ENCODE results near the gene BPIFB2.

BPIFB2 gene

DNA sequence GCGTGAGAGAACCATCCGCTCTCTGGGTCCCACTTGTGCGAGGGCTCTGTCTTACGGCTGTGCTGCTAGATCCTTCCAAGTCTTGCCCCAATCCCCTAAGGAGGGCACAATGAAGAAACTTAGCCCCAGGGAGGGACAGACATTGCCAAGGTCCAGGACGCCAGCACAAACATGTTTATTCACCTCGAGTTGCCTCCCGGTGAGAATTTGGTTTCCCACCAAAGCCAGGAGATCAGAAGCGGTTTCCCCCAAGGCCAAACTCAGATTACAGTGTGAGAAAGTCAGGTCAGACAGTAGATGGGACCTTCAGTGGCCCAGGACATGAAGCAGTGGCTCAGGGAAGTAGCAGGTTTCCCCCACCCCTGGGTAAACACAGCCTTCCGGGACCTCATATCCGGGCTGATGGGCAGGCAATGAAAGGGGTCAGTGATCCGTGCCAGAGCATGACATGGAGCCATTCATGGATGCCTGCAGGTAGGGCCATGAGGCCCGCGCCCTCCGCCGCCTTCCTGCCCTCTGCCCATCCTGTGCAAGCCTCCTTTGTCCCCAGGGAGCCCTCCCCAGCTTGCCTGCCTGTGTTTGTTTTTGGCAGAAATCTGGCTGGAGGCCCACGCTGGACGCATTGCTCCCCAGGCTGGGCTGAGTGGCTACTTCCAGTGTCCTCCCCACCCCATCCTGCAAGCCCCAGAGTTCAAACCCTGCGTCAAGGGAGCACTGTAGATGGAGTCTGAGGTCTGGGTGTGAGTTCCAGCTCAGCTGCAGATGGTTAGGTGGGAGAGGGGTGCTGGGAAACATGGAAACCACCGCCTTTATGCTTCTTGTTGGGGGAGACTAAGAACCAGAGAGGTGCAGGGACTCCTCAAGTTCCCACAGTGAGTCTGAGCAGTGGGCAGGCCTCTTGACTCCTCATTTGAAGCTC is 2.0 kb downstream of the BPIFB2 start:
- no peak for DNase-seq (ENCODE audit: low spot score)
- TF ChIP-seq, protein P1, sequence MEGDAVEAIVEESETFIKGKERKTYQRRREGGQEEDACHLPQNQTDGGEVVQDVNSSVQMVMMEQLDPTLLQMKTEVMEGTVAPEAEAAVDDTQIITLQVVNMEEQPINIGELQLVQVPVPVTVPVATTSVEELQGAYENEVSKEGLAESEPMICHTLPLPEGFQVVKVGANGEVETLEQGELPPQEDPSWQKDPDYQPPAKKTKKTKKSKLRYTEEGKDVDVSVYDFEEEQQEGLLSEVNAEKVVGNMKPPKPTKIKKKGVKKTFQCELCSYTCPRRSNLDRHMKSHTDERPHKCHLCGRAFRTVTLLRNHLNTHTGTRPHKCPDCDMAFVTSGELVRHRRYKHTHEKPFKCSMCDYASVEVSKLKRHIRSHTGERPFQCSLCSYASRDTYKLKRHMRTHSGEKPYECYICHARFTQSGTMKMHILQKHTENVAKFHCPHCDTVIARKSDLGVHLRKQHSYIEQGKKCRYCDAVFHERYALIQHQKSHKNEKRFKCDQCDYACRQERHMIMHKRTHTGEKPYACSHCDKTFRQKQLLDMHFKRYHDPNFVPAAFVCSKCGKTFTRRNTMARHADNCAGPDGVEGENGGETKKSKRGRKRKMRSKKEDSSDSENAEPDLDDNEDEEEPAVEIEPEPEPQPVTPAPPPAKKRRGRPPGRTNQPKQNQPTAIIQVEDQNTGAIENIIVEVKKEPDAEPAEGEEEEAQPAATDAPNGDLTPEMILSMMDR (IDR thresholded peaks at IDR 0.05; ENCODE audit: extremely low read depth, insufficient read depth, missing control alignments): no peak
- in situ Hi-C loops (cut with MboI; ENCODE audit: low pct_unique_long_range_greater_than_20kb, low sequenced_read_pairs, unreplicated experiment): loop anchor here (10.0 kb wide), 1 partner anchor 55 kb away; no protein-coding TSS in a partner anchor

DNA sequence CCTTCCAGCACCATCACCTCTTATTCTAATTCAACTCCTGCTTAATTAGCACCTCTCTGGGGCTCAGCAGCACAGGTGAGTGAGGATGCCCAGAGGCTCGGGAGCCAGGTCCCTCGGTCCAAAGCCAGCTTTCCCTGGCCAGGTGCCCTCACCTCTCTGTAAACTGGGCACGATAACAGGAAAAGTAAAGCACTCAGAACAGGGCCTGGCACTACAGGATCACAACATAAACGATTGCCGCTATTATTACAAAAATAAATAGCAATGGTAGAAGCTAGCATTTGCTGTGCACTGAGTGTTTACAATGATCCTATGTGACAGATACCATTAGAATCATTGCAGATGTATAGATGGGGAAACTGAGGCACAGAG is 2.6 kb downstream of the BPIFB2 start:
- in situ Hi-C loops (cut with MboI; ENCODE audit: low pct_unique_long_range_greater_than_20kb, low sequenced_read_pairs, unreplicated experiment): loop anchor here (10.0 kb wide), 1 partner anchor 55 kb away; no protein-coding TSS in a partner anchor
- DNase-seq (ENCODE audit: low spot score): no peak

DNA sequence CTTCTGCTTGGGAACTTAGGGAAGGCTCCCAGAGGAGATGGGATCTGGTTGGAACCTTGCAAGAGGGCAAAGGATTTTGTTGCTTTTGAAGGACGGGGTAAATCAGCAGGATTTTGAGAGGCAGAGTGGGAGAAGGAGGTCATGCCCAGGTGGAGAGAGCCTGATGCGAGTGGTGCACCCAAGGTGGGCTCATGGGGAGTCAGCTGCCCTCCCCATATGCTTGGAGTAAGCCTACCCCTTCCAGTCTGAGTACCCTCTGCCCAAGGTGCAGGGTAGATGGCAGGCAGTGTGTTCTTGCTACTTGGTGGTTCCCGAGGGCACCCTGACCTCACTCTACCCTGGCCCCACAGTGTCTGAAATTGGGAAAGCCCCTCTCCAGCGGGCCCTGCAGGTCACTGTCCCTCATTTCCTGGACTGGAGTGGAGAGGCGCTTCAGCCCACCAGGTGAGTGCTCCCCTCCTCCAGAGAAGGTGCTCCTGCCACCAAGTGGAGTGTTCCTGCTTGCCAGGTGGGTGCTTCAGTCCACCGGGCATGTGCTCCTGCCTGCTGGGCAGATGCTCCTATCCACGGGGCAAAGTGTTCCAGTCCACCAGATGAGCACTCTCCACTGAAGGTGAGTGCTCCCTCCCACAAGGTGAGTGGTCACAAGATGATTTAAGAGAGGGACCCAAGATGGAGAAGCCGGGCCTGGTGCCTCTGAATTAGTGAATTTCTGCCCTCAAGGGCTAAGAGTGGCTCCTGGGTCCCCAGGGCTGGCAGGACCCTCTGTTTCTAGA is 3.4 kb downstream of the BPIFB2 start:
- in situ Hi-C loops (cut with MboI; ENCODE audit: low pct_unique_long_range_greater_than_20kb, low sequenced_read_pairs, unreplicated experiment): loop anchor here (10.0 kb wide), 1 partner anchor 56 kb away; no protein-coding TSS in a partner anchor
- no peak for DNase-seq (ENCODE audit: low spot score)
- TF ChIP-seq, protein P1 (IDR thresholded peaks at IDR 0.05; ENCODE audit: extremely low read depth, insufficient read depth, missing control alignments): no peak

More for the DNA sequence above, 2.6 kb downstream of the BPIFB2 start:
- TF ChIP-seq, protein P1 (IDR thresholded peaks at IDR 0.05; ENCODE audit: extremely low read depth, insufficient read depth, missing control alignments): no peak

DNA sequence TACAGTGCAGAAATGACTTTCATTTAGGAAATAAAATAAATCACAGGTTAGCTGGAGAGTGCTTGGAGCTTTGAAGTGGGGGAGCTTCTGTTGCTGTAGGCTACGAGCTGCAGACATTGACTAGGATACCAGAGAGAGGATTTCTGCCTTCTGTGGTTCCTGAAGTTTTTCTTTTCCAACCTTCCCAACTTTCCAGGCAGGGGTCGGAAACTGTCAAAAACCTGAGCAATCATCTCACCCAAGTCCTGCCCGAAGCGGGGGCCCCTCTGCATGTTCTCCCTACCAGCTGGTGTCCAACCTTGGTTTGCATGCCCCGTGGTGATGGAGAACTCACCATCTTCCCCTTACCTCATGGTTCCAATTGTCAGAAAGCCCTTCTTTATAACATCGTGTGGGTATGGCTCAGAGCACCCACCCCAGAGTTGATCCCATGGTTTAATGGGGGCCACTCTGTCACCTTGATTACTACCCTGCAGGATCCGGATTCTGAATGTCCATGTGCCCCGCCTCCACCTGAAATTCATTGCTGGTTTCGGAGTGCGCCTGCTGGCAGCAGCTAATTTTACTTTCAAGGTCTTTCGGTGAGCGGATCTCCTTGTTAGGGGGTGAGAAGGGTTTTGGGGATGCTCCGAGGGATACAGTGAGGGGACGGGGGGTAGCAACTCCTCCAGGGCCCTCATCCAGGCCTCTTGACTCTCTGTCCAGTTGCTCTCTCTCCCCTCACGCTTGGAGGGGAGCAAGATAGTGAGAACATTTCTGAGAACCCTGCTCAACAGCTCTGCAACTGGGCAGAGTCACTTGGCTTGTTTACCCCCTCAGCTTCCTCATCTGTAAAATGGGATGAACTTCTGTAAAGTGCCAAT is 5.1 kb downstream of the BPIFB2 start:
- in situ Hi-C loops (cut with MboI; ENCODE audit: low pct_unique_long_range_greater_than_20kb, low sequenced_read_pairs, unreplicated experiment): loop anchor here (10.0 kb wide), 1 partner anchor 58 kb away; no protein-coding TSS in a partner anchor
- DNase-seq (ENCODE audit: low spot score): no peak
- TF ChIP-seq, protein P1 (IDR thresholded peaks at IDR 0.05; ENCODE audit: extremely low read depth, insufficient read depth, missing control alignments): no peak

DNA sequence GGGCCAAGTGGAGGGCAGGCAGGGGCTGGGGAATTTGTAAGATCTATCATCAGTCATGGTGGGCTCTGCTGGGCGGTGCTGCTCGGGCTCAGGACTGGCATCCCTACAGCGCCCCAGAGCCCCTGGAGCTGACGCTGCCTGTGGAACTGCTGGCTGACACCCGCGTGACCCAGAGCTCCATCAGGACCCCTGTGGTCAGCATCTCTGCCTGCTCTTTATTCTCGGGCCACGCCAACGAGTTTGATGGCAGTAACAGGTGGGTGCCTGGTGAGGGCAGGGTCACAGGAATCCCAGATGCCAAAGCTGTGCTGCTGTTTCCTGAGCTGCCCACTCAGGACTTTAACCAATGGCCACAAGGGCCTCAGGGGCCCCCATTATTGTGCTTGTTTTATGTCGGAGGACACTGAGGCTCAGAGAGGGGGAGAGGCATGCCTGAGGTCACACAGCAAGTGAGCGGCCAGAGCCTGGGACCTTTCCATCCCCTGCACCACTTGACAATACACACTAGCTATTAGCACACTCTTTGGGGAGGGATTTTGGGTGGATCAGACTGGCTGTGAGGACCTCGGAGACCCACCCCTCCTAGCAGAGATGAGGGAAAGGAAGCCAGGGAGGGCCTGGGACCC is 6.3 kb downstream of the BPIFB2 start:
- DNase-seq (ENCODE audit: low spot score): no peak
- TF ChIP-seq, protein P1 (IDR thresholded peaks at IDR 0.05; ENCODE audit: extremely low read depth, insufficient read depth, missing control alignments): no peak
- in situ Hi-C loops (cut with MboI; ENCODE audit: low pct_unique_long_range_greater_than_20kb, low sequenced_read_pairs, unreplicated experiment): loop anchor here (10.0 kb wide), 1 partner anchor 59 kb away; no protein-coding TSS in a partner anchor
